Prostate gland (tissue), 2 donors: ENCODE data around the gene PAX2. TPM values are rescaled to one million over a fixed set of nuclear protein-coding genes. Genes with fewer than 3 reads are reported as not detected.

Source experiments
- DNase-seq: peaks from one replicate; pipeline ENCODE4 v3.0.0-alpha.2; 2019; ENCODE audit warnings: low spot score
- H3K27ac ChIP-seq, 2 donors: fragments of 200-600 bp; sonication (generic); 2 replicates each; pipeline ENCODE4 v1.5.1; 2017 to 2019
- H3K27me3 ChIP-seq: fragments of 200-600 bp; sonication (generic); replicated peaks from 2 replicates; pipeline ENCODE4 v1.5.1; 2019; ENCODE audit not compliant: insufficient read depth
- H3K36me3 ChIP-seq, 2 donors: fragments of 200-600 bp; sonication (generic); 1 replicate in 1 of 2; 2 replicates in 1 of 2; pipeline versions ENCODE4 v1.5.1 to v1.8.1; 2017 to 2019
- H3K4me1 ChIP-seq: fragments of 200-600 bp; sonication (generic); replicated peaks from 2 replicates; pipeline ENCODE4 v1.5.1; 2019
- H3K4me3 ChIP-seq, 2 donors: fragments of 200-600 bp; sonication (generic); 2 replicates each; pipeline ENCODE4 v1.5.1; 2017 to 2019
- H3K9me3 ChIP-seq: fragments of 200-600 bp; sonication (generic); 2 replicates; pipeline ENCODE4 v1.5.1; 2017
- CTCF ChIP-seq, 4 experiments: fragments of 200-600 bp in 2 of 4; fragments of 450-650 bp in 2 of 4; sonication (generic) in 2 of 4; IDR thresholded peaks; 1 replicate in 3 of 4; 2 replicates in 1 of 4; pipeline ENCODE4 v1.5.1; 2016 to 2019; ENCODE audit warnings: antibody characterized with exemption in 4 of 4, mild to moderate bottlenecking in 2 of 4, moderate library complexity in 2 of 4
- POLR2A ChIP-seq: fragments of 450-650 bp; IDR thresholded peaks from one replicate; pipeline ENCODE4 v1.6.1; 2016; ENCODE audit warnings: antibody characterized with exemption, mild to moderate bottlenecking
- POLR2AphosphoS5 ChIP-seq: sonication (generic); formaldehyde crosslinking; IDR thresholded peaks from one replicate; pipeline ENCODE4 v1.6.1; 2017; ENCODE audit warnings: antibody characterized with exemption
- WGBS: methylation state at CpG from one replicate; pipeline ENCODE4 v1.1.5; 2018; 5-methylcytosine and 5-hydroxymethylcytosine counted together
- intact Hi-C: fragments of 100-400 bp; cut with DNase I; formaldehyde crosslinking; loops from one replicate; pipeline ENCODE4 v1.14.2; 2022
- total RNA-seq, 2 donors: library from RNA; depleted of rRNA; stranded (reverse); fragments of >200 nt; gene quantifications; one replicate each; pipeline ENCODE4 v1.1.0, GENCODE V29; 2016

The PAX2 gene
- total RNA-seq, 2 donors from 2014 or later: 0.91 TPM; not detected in 1

- peaks cover 4% of the 10 kb centered on the region for H3K27me3 ChIP-seq
These were observed 124.0 kb downstream of the PAX2 start for GRCh38 chr10:100869399-100869798.

GRCh38 chr10:100872034-100872791, 126.8 kb downstream of the PAX2 start:
- Histone ChIP-seq H3K9me3 (no peaks in the 10 kb centered on the region), H3K27ac (no peak overlapping the region), H3K27me3 (peaks cover 4% of the 10 kb centered on the region), H3K36me3 (no peaks in the 10 kb centered on the region), H3K4me3 (no peak overlapping the region), H3K4me1 (no peaks in the 10 kb centered on the region)
- intact Hi-C loops: no loop called here
- WGBS: 53% methylated on average over 11 of the region's 11 CpGs
- TF ChIP-seq POLR2AphosphoS5 (no peak), CTCF (IDR thresholded peaks at IDR 0.05) (peak in 3 of 4 experiments; percentile 16 to 44 (median 25))
- no peak for DNase-seq

More at GRCh38 chr10:100869399-100869798, 124.0 kb downstream of the PAX2 start:
- intact Hi-C loops: loop anchor here (10.0 kb wide), 1 partner anchor 195 kb away; no protein-coding TSS in a partner anchor
- DNase-seq: no peak
- 87% methylated on average over 4 of the region's 4 CpGs for WGBS
- H3K27ac ChIP-seq: no peak overlapping the region
- H3K4me1 ChIP-seq: no peaks in the 10 kb centered on the region
- TF ChIP-seq POLR2AphosphoS5 (no peak), CTCF (IDR thresholded peaks at IDR 0.05) (no peak), POLR2A (no peak)
- H3K4me3 ChIP-seq: no peak overlapping the region
- H3K9me3 ChIP-seq: no peaks in the 10 kb centered on the region
- H3K36me3 ChIP-seq: no peaks in the 10 kb centered on the region

GRCh38 chr10:100873146-100873826, 127.9 kb downstream of the PAX2 start:
- H3K27me3 ChIP-seq: peaks cover 4% of the 10 kb centered on the region
- TF ChIP-seq CTCF (IDR thresholded peaks at IDR 0.05): no peak
- TF ChIP-seq POLR2AphosphoS5: no peak
- no peak for TF ChIP-seq POLR2A
- intact Hi-C loops: no loop called here

GRCh38 chr10:100873827-100874326, 128.5 kb downstream of the PAX2 start:
- Histone ChIP-seq H3K4me1 (no peaks in the 10 kb centered on the region), H3K4me3 (no peak overlapping the region), H3K9me3 (no peaks in the 10 kb centered on the region), H3K27me3 (peaks cover 4% of the 10 kb centered on the region), H3K27ac (no peak overlapping the region), H3K36me3 (no peaks in the 10 kb centered on the region)
- no peak for TF ChIP-seq CTCF (IDR thresholded peaks at IDR 0.05)
- TF ChIP-seq POLR2AphosphoS5: no peak
- TF ChIP-seq POLR2A: no peak
- 69% methylated on average over 14 of the region's 14 CpGs for WGBS
- DNase-seq: no peak
- intact Hi-C loops: no loop called here

More at GRCh38 chr10:100873146-100873826, 127.9 kb downstream of the PAX2 start:
- WGBS: 72% methylated on average over 7 of the region's 7 CpGs
- Histone ChIP-seq H3K4me3 (no peak overlapping the region), H3K27ac (no peak overlapping the region), H3K36me3 (no peaks in the 10 kb centered on the region), H3K4me1 (no peaks in the 10 kb centered on the region), H3K9me3 (no peaks in the 10 kb centered on the region)
- DNase-seq: no peak
